ENCODE results near the gene HOGA1.

DNA sequence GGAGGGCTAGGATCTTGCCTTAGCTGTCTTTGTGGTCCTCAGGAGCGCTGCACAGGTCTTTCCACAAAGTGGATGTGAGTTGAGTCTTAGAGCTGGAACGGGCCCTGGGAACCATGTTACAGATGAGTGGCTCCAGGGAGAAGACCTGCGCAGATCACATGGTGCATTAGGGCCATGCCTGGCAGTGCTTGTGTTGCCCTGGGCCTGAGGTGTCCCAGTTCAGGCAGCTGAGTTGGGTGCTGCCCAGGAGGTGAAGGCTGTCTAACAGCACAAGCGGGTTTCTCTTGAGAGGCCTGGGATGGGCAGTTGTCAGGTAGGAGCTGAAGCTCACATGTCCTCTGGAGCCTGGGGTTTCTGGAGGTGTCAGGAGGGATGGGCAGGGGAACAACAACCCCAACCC is 45.4 kb upstream of the HOGA1 start:
- TF ChIP-seq, protein P1, sequence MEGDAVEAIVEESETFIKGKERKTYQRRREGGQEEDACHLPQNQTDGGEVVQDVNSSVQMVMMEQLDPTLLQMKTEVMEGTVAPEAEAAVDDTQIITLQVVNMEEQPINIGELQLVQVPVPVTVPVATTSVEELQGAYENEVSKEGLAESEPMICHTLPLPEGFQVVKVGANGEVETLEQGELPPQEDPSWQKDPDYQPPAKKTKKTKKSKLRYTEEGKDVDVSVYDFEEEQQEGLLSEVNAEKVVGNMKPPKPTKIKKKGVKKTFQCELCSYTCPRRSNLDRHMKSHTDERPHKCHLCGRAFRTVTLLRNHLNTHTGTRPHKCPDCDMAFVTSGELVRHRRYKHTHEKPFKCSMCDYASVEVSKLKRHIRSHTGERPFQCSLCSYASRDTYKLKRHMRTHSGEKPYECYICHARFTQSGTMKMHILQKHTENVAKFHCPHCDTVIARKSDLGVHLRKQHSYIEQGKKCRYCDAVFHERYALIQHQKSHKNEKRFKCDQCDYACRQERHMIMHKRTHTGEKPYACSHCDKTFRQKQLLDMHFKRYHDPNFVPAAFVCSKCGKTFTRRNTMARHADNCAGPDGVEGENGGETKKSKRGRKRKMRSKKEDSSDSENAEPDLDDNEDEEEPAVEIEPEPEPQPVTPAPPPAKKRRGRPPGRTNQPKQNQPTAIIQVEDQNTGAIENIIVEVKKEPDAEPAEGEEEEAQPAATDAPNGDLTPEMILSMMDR (IDR thresholded peaks at IDR 0.05), result no peak
- no peak for TF ChIP-seq POLR2A (IDR thresholded peaks at IDR 0.05)
